H9 (cell line): ENCODE measurements around the gene SELPLG. TPM values are rescaled to one million over a fixed set of nuclear protein-coding genes. Genes with fewer than 3 reads are reported as not detected.

ENCODE experiments used
- DNase-seq: peaks from one replicate; pipeline ENCODE4 v3.0.0-alpha.2; 2017
- H2AFZ ChIP-seq: one replicate; pipeline ENCODE4 v1.6.1; 2013; ENCODE audit warnings: mild to moderate bottlenecking, low read length, control low read depth, moderate library complexity
- H2AK5ac ChIP-seq: 2 replicates; pipeline ENCODE4 v1.6.1; 2013; ENCODE audit warnings: low read length, control low read depth, mixed read lengths; ENCODE audit not compliant: insufficient read length
- H2BK120ac ChIP-seq: one replicate; pipeline ENCODE4 v1.6.1; 2013; ENCODE audit warnings: low read depth, mild to moderate bottlenecking, low read length, control low read depth, inconsistent platforms; ENCODE audit not compliant: poor library complexity, severe bottlenecking
- H2BK12ac ChIP-seq: 2 replicates; pipeline ENCODE4 v1.6.1; 2013; ENCODE audit warnings: low read length, control low read depth, mixed read lengths, low read depth; ENCODE audit not compliant: insufficient read length
- H2BK15ac ChIP-seq: 2 replicates; pipeline ENCODE4 v1.6.1; 2013; ENCODE audit warnings: low read depth, low read length, control low read depth
- H2BK20ac ChIP-seq: one replicate; pipeline ENCODE4 v1.6.1; 2013; ENCODE audit warnings: low read depth, mild to moderate bottlenecking, low read length, control low read depth, inconsistent platforms; ENCODE audit not compliant: poor library complexity, severe bottlenecking
- H2BK5ac ChIP-seq: 2 replicates; pipeline ENCODE4 v1.6.1; 2013; ENCODE audit warnings: low read length, control low read depth, mixed read lengths; ENCODE audit not compliant: insufficient read length
- H3K14ac ChIP-seq: 2 replicates; pipeline ENCODE4 v1.6.1; 2013; ENCODE audit warnings: low read length, control low read depth; ENCODE audit not compliant: insufficient read depth
- H3K18ac ChIP-seq: 2 replicates; pipeline ENCODE4 v1.6.1; 2013; ENCODE audit warnings: low read depth, mild to moderate bottlenecking, mixed read lengths, low read length, control low read depth; ENCODE audit not compliant: insufficient read length
- H3K23ac ChIP-seq: 2 replicates; pipeline ENCODE4 v1.6.1; 2013; ENCODE audit warnings: low read length, control low read depth, mixed read lengths, low read depth; ENCODE audit not compliant: insufficient read length
- H3K23me2 ChIP-seq: 2 replicates; pipeline ENCODE4 v1.6.1; 2013; ENCODE audit warnings: low read depth, mild to moderate bottlenecking, mixed read lengths, low read length, control low read depth; ENCODE audit not compliant: insufficient read length, poor library complexity, severe bottlenecking
- H3K27ac ChIP-seq: 2 replicates; pipeline ENCODE4 v1.5.1; 2013; ENCODE audit warnings: low read length, control low read depth, mixed read lengths, low read depth; ENCODE audit not compliant: insufficient read length
- H3K27me3 ChIP-seq: 2 replicates; pipeline ENCODE4 v1.6.1; 2013; ENCODE audit warnings: low read length, control low read depth, inconsistent platforms; ENCODE audit not compliant: insufficient read depth
- H3K4ac ChIP-seq: 2 replicates; pipeline ENCODE4 v1.6.1; 2013; ENCODE audit warnings: low read depth, mild to moderate bottlenecking, control low read depth, inconsistent platforms, low read length, moderate library complexity
- H3K4me1 ChIP-seq: 2 replicates; pipeline ENCODE4 v1.6.1; 2013; ENCODE audit warnings: low read length, control low read depth, inconsistent platforms; ENCODE audit not compliant: insufficient read depth
- H3K4me2 ChIP-seq: 2 replicates; pipeline ENCODE4 v1.6.1; 2013; ENCODE audit warnings: low read length, control low read depth, mixed read lengths; ENCODE audit not compliant: insufficient read length, insufficient read depth
- H3K56ac ChIP-seq: 2 replicates; pipeline ENCODE4 v1.6.1; 2013; ENCODE audit warnings: low read depth, mild to moderate bottlenecking, mixed read lengths, low read length, control low read depth; ENCODE audit not compliant: insufficient read length
- H3K79me1 ChIP-seq: 2 replicates; pipeline ENCODE4 v1.6.1; 2013; ENCODE audit warnings: low read depth, mild to moderate bottlenecking, moderate library complexity, low read length, control low read depth, inconsistent platforms; ENCODE audit not compliant: insufficient read depth, poor library complexity, severe bottlenecking
- H3K79me2 ChIP-seq: 2 replicates; pipeline ENCODE4 v1.6.1; 2013; ENCODE audit warnings: low read length, control low read depth, inconsistent platforms; ENCODE audit not compliant: insufficient read depth
- H3K9ac ChIP-seq: 2 replicates; pipeline ENCODE4 v1.6.1; 2013; ENCODE audit warnings: low read length, control low read depth, mixed read lengths; ENCODE audit not compliant: insufficient read length; ENCODE audit errors: extremely low read depth
- H3K9me3 ChIP-seq: one replicate; pipeline ENCODE4 v1.6.1; 2013; ENCODE audit warnings: low read depth, low read length, inconsistent platforms; ENCODE audit not compliant: control insufficient read depth
- H3T11ph ChIP-seq: one replicate; pipeline ENCODE4 v1.6.1; 2013; ENCODE audit warnings: mild to moderate bottlenecking, low read length, control low read depth, inconsistent platforms
- H4K20me1 ChIP-seq: one replicate; pipeline ENCODE4 v1.6.1; 2013; ENCODE audit not compliant: control insufficient read depth, insufficient read length, insufficient read depth
- H4K5ac ChIP-seq: 2 replicates; pipeline ENCODE4 v1.6.1; 2013; ENCODE audit warnings: low read depth, mild to moderate bottlenecking, mixed read lengths, low read length, control low read depth; ENCODE audit not compliant: insufficient read length
- H4K8ac ChIP-seq: replicated peaks from 2 replicates; pipeline ENCODE4 v1.6.1; 2013; ENCODE audit warnings: low read length, control low read depth, mixed read lengths, low read depth; ENCODE audit not compliant: insufficient read length
- H4K91ac ChIP-seq: 2 replicates; pipeline ENCODE4 v1.6.1; 2013; ENCODE audit warnings: low read depth, mild to moderate bottlenecking, moderate library complexity, mixed read lengths, low read length, control low read depth; ENCODE audit not compliant: insufficient read length
- H3K27ac Mint-ChIP-seq, 3 experiments: 2 replicates in 2 of 3; 3 replicates in 1 of 3; pipeline ENCODE4 v1.8.0; 2020 to 2021; ENCODE audit warnings: mixed read lengths in 3 of 3, mild to moderate bottlenecking in 1 of 3, moderate library complexity in 1 of 3
- H3K27me3 Mint-ChIP-seq: 2 replicates; pipeline ENCODE4 v1.8.0; 2021; ENCODE audit warnings: low read depth, mild to moderate bottlenecking, moderate library complexity, mixed read lengths
- H3K36me3 Mint-ChIP-seq, 3 experiments: 2 replicates in 2 of 3; 3 replicates in 1 of 3; pipeline ENCODE4 v1.8.0; 2020 to 2021; ENCODE audit warnings: low read depth in 3 of 3, mixed read lengths in 3 of 3; ENCODE audit not compliant: insufficient read depth in 1 of 3
- H3K4me1 Mint-ChIP-seq, 2 experiments: 2 replicates each; pipeline ENCODE4 v1.8.0; 2020; ENCODE audit warnings: mixed read lengths in 2 of 2
- H3K4me3 Mint-ChIP-seq, 2 experiments: 2 replicates in 1 of 2; 3 replicates in 1 of 2; pipeline ENCODE4 v1.8.0; 2020 to 2021; ENCODE audit warnings: mild to moderate bottlenecking in 2 of 2, mixed read lengths in 2 of 2, moderate library complexity in 1 of 2
- H3K9me3 Mint-ChIP-seq, 2 experiments: 2 replicates in 1 of 2; 3 replicates in 1 of 2; pipeline ENCODE4 v1.8.0; 2020; ENCODE audit warnings: mild to moderate bottlenecking in 2 of 2, mixed read lengths in 2 of 2, moderate library complexity in 1 of 2
- WGBS: extraction: QIAGEN DNeasy Blood & Tissue Kit; methylation state at CpG from one replicate; pipeline ENCODE4 v1.1.7; 2013; ENCODE audit warnings: missing lambda C conversion rate, low lambda C conversion rate, mixed read lengths; ENCODE audit not compliant: insufficient read length; ENCODE audit errors: extremely low coverage; 5-methylcytosine and 5-hydroxymethylcytosine counted together
- total RNA-seq: library from RNA; stranded (reverse); gene quantifications from 2 replicates; pipeline ENCODE4 v1.2.1, GENCODE V29; 2021
- TF ChIP-seq, protein P1 (sequence below): fragments of 200-600 bp; sonication (generic); conservative IDR thresholded peaks from 3 replicates; pipeline ENCODE4 v1.8.0; 2021; ENCODE audit warnings: antibody characterized with exemption, mild to moderate bottlenecking

SELPLG gene
- total RNA-seq, 1 experiment from 2014 or later: 0.15 TPM

GRCh38 chr12:108635201-108635996 is 1.7 kb upstream of the SELPLG start:
- no peak overlapping the region for H3K56ac ChIP-seq
- no peak overlapping the region for H3T11ph ChIP-seq
- no peak overlapping the region for H3K4me3 Mint-ChIP-seq
- H3K9me3 Mint-ChIP-seq: no peaks in the 10 kb centered on the region
- no peak overlapping the region for H3K18ac ChIP-seq
- no peaks in the 10 kb centered on the region for H3K23me2 ChIP-seq
- H3K4ac ChIP-seq: no peak overlapping the region
- H2AK5ac ChIP-seq: no peak overlapping the region
- H3K14ac ChIP-seq: no peak overlapping the region
- H3K27ac ChIP-seq: no peak overlapping the region
- H3K79me1 ChIP-seq: no peaks in the 10 kb centered on the region
- DNase-seq: peak; percentile 43
- peak overlapping the region in 1 of 3 experiments; percentile 81; a peak in 2 of 7 replicates for H3K27ac Mint-ChIP-seq
- H2AFZ ChIP-seq: no peak overlapping the region
- WGBS: no CpG with 5 or more reads among the region's 15 CpGs
- no peak overlapping the region for H4K91ac ChIP-seq
- no peak overlapping the region for H3K23ac ChIP-seq
- H3K36me3 Mint-ChIP-seq: peaks cover 0 to 4% (median 3%) of the 10 kb centered on the region in 3 experiments; a peak in 2 of 7 replicates
- H3K4me1 Mint-ChIP-seq: peaks cover 61 to 63% of the 10 kb centered on the region in 2 experiments
- no peak overlapping the region for H2BK15ac ChIP-seq
- H3K27me3 Mint-ChIP-seq: no peaks in the 10 kb centered on the region
- TF ChIP-seq, protein P1, sequence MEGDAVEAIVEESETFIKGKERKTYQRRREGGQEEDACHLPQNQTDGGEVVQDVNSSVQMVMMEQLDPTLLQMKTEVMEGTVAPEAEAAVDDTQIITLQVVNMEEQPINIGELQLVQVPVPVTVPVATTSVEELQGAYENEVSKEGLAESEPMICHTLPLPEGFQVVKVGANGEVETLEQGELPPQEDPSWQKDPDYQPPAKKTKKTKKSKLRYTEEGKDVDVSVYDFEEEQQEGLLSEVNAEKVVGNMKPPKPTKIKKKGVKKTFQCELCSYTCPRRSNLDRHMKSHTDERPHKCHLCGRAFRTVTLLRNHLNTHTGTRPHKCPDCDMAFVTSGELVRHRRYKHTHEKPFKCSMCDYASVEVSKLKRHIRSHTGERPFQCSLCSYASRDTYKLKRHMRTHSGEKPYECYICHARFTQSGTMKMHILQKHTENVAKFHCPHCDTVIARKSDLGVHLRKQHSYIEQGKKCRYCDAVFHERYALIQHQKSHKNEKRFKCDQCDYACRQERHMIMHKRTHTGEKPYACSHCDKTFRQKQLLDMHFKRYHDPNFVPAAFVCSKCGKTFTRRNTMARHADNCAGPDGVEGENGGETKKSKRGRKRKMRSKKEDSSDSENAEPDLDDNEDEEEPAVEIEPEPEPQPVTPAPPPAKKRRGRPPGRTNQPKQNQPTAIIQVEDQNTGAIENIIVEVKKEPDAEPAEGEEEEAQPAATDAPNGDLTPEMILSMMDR: no peak
- no peaks in the 10 kb centered on the region for H4K20me1 ChIP-seq
- peaks cover 12% of the 10 kb centered on the region; the same call in 1 of the 2 replicates for H3K4me1 ChIP-seq
- H2BK12ac ChIP-seq: no peak overlapping the region
- no peak overlapping the region for H4K5ac ChIP-seq
- H3K27me3 ChIP-seq: no peaks in the 10 kb centered on the region
- H2BK5ac ChIP-seq: no peak overlapping the region
- no peaks in the 10 kb centered on the region for H3K79me2 ChIP-seq
- no peak overlapping the region for H2BK120ac ChIP-seq
- H4K8ac ChIP-seq: no peak overlapping the region
- H2BK20ac ChIP-seq: no peak overlapping the region
- H3K4me2 ChIP-seq: no peak overlapping the region
- H3K9me3 ChIP-seq: no peaks in the 10 kb centered on the region
- H3K9ac ChIP-seq: no peak overlapping the region
